GM21447 (cell line): Measurements from ENCODE around the gene OR10C1.
"Not testable (repeated sequence)": the region's sequence is repeated elsewhere in the genome, so short reads cannot be mapped to it uniquely, and the experiment has no call there.

Source experiments
- ATAC-seq: cut with Tn5 transposase; IDR thresholded peaks from one replicate; pipeline ENCODE4 v1.9.1; 2021; ENCODE audit not compliant: unreplicated experiment

The OR10C1 gene, protein sequence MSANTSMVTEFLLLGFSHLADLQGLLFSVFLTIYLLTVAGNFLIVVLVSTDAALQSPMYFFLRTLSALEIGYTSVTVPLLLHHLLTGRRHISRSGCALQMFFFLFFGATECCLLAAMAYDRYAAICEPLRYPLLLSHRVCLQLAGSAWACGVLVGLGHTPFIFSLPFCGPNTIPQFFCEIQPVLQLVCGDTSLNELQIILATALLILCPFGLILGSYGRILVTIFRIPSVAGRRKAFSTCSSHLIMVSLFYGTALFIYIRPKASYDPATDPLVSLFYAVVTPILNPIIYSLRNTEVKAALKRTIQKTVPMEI

DNA sequence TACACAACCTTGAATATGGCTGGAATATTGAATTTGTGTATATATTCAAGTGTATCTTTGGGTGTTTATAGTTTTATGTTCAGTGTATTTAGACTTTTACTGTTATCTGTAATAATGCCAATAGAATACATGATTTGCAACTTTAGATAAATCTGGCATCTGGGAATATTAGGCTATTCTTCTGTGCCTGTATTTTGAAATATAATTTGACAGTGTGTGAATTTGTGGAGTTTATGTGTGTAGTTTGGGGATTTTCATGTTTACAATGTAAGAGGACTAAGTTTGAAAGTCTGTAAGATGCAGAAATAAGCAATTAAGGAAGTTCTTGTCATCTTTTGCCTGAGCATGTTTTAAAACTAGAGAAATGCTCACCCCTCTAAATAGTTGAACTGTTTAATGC is at the start of gene OR10C1:
Gene OR10C1 (plus strand): TSS at position 301 of the 400 bp plus-strand sequence. CDS start 710 bp downstream, outside the sequence.
- ATAC-seq, result no peak

DNA sequence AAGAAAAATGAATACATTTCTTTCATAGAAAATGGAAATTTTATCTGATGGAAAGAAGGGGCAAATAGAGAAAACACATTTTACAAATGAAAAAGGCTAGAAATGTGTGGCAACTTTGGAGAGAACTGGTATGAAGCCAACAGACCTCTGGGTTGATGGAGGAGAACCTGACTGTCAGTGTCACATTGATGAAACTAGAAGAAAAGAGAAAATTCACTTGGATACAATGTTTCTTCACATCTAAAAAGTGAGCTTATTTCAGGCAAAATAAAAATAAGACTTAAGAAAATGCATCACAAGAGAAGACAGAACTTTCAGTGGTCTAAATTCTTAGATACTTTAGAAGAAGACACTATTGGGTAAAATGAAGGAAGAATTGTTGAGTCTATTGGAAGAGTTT is 43.8 kb upstream of the OR10C1 start, which contains the start of gene OR12D2:
Gene OR12D2 (plus strand): TSS at position 301 of the 400 bp plus-strand sequence. CDS start 1,069 bp downstream, outside the sequence.
- ATAC-seq, result no peak

DNA sequence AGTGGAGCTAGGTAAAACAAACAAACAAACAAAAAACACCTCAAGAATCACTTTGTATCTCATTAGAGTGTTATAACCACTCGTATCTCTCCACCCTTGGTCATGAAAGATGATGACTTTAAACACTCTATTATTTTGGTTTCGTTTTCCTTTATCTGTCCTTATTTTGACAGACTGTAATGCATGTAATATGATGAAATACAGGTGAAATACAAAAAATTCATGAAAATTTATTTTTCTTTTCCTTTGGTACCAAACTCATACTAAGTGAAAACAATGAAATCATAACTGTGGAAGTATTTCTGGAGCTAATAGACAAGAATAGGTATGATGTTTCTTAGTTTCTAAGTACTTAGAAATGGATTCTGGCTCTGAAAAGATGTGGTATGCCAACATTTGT is 39.6 kb upstream of the OR10C1 start:
- ATAC-seq, result no peak

DNA sequence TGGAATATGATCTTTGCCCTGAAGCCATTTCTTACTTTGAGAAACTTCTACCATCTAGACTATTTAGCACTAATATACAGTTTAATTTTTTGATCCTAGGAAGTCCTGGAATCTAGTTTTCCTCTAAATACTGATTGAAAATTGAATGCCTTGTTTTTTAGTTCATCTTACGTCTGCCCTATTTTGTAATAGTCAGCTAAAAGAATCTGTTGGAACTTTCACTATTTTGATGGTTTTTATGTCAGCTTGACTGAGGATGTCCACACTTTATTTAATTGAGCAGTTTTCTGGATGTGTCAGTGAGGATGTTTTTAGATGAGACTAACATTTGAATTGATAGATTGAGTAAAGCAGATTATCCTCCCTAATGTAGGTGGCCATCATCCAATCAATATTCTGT is 35.3 kb upstream of the OR10C1 start:
- no peak for ATAC-seq

DNA sequence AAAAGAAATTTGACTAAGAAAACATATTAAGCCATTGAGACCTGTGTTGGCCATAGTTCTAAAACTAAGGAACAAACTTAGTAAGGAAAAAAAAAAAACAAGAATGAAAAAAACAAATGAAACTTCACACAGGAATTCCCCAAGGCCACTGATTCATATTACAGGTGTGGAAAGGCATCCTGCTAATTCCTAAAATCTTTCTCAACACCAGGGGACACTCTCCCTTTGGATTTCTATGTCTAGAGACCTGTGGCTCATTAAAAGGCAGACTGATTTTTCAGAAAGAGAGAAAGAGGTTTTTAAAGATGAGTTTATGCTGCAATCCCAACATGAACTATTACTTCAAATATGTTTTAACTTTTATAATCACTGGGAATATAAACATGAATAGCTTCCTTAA is 24.5 kb upstream of the OR10C1 start, which contains the start of gene OR12D1:
Gene OR12D1 (plus strand): TSS at position 341 of the 400 bp plus-strand sequence.
- no peak for ATAC-seq

DNA sequence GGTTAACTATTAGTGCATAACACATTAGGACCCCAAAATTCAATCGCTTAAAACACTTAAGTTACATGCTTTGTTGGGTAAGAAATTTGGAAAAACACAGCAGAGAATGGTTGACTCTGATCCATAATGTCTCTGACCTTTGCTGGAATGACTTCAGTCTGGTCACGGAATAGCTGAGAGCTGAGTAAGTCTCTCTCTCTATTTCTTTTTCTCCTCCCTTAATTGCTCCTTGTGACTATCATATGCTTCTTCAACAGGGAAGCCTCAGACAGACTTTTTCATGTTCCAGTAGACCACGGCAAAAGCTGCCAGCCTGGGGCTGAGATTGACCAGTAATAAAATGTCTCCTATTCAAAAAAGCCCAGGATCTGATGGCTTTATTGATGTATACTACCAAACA is 19.6 kb upstream of the OR10C1 start:
- no peak for ATAC-seq

DNA sequence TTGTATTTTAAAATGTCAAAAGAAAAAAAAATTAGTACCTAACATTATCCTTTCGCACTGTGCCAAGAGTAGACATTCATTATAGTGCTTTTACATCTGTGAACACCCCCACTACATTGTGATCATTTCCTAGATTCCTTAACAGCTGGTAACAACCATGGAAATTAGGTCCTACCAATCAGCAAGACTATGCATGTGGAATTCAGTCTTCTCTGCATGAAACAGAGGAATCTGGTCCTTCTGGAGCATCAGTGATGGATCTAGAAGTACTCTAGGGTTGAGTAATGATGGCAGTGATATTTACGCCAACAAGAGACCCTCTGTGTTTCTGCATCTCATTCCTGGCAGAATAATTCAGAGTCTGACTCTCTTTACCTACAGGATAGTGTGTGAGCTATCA is 14.9 kb upstream of the OR10C1 start:
- ATAC-seq, result no peak

DNA sequence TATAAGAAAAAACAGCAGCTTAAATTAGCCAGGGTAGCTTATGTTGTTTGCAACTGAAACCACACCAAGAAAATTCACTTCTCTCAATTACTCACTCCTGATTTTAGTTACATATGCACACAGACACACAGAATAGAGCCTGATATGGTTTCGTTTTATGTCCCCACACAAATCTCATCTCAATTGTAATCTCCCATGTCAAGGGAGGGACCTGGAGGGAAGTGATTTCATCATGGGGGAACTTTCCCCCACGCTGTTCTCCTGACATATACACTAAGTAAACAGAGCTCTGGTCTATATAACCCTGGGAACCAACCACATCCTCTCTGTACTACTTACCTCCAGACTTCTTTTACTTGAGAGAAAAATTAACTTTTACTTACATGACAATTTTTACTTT is 14.5 kb upstream of the OR10C1 start:
- no peak for ATAC-seq

DNA sequence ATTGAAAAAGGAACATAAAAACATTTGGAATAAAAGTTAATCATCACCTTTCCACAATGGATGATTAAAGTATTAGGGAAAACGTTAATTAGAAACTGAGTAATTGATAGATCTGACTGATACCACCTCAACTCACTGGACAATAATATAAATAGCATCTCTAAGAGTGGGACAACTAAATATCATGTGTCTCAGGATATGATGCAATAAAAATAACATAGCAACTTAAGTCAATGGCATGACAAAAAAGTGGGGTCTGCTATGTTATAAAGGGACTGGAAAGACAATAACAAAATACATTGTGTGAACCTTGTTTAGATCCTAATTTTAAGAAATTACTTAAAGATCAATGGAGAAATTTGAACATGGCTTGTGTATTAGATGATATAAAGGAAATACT is 14.0 kb upstream of the OR10C1 start:
- no peak for ATAC-seq

DNA sequence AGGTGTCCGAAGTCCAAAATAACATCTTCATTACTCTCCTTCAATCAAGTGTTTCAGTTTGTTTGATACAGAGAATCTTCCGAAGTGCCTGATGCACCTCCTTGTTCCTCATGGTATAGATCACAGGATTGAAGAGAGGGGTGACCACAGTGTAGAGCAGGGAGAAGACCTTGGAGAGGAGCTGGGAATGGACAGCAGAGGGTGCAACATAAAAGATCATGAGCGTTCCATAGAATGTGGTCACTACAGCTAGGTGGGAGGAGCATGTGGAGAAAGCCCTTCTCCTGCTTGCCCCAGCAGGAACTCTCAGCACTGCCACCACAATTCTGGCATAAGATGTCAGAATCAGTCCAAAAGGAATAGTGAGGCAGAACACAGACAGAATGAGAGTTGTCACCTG is 12.5 kb upstream of the OR10C1 start:
- no peak for ATAC-seq

DNA sequence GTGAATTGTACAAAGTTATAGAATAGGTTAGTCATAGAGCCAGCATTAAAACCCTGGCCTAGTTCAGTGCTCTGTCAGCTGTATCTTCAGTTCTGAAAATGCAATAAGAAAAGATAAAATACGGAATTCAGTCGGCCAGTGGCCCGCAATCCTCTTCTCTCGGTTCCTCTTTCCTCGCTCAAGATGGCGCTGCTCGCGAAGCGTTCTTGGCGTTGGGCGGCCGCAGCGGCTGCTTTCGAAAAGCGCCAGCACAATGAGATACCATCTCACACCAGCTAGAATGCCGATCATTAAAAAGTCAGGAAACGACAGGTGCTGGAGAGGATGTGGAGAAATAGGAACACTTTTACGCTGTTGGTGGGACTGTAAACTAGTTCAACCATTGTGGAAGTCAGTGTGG is 2.4 kb upstream of the OR10C1 start:
- ATAC-seq, result not testable (repeated sequence)

DNA sequence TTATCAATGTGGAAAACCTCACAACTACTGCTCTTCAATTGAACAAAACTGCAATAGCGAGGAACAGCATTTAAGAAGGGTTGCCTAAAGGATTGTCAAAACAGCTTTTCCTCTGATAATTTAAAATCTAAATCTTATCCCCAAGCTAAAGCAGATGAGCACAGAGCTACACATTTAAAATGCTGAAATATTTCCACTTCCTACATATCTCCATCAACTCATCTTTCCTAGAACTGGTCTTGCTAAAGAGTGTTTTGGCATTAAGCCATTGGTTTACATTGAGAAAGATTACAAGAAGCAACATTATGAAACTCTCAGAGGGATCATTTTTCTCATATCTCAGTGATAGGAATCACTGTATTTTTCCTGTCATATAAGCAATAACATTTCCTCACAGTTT is 3.6 kb downstream of the OR10C1 start:
- no peak for ATAC-seq

DNA sequence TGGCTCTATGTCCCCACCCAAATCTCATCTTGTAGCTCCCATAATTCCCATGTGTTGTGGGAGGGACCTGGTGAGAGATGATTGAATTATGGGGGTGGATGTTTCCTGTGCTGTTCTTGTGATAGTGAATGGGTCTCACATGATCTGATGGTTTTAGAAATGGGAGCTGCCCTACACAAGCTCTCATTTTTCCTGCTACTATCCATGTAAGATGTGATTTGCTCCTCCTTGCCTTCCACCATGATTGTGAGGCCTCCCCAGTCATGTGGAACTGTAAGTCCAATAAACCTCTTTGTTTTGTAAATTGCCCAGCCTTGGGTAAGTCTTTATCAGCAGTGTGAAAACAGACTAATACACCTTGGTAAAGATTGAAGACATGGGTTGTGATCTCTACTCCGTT is 4.9 kb downstream of the OR10C1 start:
- not testable (repeated sequence) for ATAC-seq

DNA sequence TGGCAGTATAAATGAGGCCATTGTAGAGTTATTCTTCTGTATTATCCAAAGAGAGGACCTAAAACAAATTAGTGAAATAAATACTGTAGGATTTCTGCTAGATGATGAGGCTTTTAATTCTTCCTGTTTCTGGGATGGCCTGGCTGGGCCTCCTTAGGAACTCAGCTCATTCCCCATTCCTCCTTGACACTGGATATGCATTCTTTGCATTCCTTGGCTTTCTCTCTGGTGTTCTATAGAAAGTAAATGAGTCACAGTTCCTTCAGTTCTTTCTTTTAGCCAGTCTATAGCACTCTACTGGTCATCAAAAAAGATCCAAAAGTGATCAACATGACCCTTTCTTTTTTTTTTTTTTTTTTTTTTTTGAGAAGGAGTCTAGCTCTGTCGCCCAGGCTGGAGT is 8.6 kb downstream of the OR10C1 start:
- no peak for ATAC-seq

DNA sequence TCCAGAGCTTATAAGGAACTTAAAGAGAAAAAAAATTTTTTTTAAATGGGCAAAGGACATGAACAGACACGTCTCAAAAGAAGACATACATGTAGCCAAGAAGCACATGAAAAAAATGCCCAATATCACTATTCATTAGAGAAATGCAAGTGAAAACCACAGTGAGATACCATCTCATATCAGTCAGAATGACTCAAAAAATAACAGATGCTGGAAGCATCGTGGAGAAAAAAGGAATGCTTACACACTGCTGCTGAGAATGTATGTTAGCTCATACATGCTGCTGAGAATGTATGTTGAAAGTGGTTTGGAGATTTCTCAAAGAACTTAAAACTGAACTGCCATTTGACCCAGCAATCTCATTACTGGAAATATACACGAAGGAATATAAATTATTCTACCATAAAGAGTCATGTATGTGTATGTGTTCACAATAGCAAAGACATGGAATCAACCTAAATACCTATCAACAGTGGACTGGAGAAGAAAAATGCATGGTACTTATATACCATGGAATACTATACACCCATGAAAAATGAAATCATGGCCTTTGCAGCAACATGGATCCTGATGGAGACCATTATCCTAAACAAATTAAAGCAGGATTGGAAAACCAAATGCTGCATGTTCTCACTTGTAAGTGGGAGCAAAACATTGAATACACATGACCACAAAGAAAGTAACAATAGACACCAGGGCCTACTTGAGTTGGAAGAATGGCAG is 12.5 kb downstream of the OR10C1 start:
- no peak for ATAC-seq

DNA sequence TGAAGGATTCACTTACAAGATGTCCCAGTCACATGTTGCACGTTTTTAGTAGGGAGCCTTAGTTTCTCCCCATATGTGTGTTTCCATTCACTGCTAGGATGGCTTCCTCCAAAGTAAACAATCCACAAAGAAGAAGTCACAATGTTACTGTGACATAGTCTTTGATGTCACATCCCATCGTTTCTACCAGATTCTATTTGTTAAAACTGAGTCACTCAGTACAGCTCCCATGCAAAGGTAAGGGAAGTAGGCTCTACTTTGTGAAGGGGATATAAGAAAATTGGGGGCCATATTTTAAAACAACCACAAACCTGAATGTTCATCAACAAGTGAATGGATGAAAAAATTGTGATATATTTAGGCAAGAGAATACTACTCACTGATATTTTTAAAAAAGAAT is 17.9 kb downstream of the OR10C1 start, which contains the start of the genes OR11A1 and OR2H1:
Gene OR11A1 (minus strand): TSS at position 101 of the 400 bp plus-strand sequence. CDS start 29,430 bp downstream, outside the sequence.
Gene OR2H1 (plus strand): TSS at position 185 of the 400 bp plus-strand sequence. CDS start 4,615 bp downstream, outside the sequence.
- no peak for ATAC-seq

DNA sequence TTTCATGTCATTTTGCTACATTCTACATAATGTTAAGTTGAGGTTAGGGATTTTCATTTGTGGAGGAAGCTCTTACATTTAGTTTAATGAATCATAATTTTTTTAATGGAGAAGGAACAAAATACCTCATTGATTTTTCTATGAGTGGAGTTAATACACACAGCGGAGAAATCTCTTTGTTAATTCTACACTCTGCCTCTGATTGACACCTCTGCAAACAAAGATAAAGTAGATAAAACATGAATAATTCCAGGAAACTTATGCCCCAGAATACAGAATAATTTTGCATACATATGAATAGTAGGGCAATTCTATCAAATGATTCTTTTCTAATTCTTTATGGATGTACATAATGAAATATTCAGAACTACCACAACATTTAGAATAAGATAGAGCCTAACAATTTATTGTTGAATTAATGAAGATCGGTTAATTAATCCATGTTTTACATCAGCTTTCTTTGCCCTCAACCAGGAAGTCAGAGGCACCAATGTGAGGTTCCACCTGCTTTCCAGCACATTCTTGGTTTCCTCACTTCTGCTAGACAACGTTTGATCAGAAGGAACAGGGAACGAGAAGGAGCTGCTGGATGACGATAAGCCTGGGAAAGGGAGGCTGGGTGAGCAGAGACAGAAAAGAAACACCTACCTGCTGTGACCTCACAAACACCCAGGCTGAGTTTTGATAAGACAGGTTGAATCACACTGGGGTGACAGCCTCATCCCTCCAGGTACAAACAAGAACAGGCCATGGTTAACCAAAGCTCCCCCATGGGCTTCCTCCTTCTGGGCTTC is 22.1 kb downstream of the OR10C1 start:
- no peak for ATAC-seq

DNA sequence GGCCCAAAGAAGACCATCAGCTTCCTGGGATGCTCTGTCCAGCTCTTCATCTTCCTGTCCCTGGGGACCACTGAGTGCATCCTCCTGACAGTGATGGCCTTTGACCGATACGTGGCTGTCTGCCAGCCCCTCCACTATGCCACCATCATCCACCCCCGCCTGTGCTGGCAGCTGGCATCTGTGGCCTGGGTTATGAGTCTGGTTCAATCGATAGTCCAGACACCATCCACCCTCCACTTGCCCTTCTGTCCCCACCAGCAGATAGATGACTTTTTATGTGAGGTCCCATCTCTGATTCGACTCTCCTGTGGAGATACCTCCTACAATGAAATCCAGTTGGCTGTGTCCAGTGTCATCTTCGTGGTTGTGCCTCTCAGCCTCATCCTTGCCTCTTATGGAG is 22.9 kb downstream of the OR10C1 start:
- no peak for ATAC-seq

DNA sequence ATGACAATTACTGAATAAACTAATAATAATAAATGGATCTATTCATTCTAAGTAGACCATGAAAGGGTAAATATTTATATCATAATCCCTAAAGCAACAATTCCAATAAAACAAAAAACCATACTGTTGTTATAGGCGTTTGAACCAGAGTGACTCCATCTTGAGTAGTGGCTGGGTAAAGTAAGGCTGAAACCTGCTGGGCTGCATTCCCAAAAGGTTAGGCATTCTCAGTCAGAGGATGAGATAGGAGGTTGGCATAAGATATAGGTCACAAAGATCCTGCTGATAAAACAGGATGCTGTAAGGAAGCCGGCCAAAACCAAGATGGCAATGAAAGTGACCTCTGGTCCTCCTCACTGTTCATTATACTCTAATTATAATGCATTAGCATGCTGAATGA is 26.2 kb downstream of the OR10C1 start:
- no peak for ATAC-seq

DNA sequence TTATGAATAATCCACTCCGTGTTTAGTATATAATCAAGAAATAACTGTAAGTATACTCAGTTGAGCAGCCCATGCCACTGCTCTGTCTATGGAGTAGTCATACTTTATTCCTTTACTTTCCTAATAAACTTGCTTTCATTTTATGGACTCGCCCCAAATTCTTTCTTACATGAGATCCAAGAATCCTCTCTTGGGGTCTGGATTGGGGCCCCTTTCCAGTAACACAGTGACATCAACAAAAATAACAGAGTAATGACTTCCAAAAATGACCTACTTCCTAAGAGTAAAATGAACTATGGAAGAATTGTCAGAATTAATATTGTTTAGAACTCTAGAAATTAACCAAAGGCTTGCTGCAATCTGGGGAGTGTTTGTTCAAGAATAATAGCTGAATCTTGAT is 26.7 kb downstream of the OR10C1 start:
- no peak for ATAC-seq

DNA sequence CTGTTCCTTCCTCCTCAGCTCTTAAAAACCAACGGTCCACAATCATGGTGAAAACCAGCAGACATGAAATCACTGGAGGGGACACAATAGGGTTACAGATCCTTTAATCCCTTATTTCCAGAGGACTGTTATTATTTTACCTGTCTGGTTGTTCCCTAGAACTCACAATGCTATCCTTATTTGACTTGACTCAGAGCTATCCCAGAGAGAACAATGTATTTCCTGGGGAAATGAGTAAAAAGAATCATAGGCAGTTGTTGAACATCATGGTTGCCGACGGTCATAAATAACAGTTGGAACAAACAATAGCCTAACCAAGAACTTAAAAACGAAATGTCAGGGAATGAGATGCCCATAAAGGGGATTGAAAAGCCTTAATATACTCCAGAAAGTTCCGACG is 27.1 kb downstream of the OR10C1 start:
- no peak for ATAC-seq
